MM.1S (cell line): ENCODE measurements around the gene INPP4B.

Experiments used
- EZH2phosphoT487 ChIP-seq: fragments of 300-600 bp; sonication (generic); IDR thresholded peaks from 2 replicates; pipeline ENCODE4 v1.6.1; 2018; ENCODE audit warnings: antibody characterized with exemption, low read length
- TF ChIP-seq, protein P1 (sequence below): fragments of 300-600 bp; sonication (generic); IDR thresholded peaks from 2 replicates; pipeline ENCODE4 v1.5.1; 2016; ENCODE audit warnings: antibody characterized with exemption, low read length, mixed read lengths

DNA sequence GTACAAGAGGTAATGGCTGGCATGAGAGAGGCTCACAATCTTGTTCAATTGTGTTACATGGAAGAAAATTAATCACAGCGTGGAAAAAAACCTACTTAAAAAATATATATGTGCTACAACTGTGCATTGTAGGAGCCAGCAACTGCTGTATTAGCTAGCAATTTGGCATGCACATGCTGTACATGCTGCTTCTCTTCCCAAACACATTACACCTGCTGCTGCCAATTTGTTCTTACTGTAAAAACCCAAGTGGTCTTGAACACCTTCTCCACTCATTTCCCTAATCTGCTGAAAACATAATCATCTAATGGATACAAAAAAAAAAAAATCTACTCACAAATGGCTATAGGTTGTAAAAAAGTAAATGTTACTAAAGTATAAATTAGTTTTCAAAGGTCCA, 264.2 kb downstream of the INPP4B start:
- TF ChIP-seq, protein P1, sequence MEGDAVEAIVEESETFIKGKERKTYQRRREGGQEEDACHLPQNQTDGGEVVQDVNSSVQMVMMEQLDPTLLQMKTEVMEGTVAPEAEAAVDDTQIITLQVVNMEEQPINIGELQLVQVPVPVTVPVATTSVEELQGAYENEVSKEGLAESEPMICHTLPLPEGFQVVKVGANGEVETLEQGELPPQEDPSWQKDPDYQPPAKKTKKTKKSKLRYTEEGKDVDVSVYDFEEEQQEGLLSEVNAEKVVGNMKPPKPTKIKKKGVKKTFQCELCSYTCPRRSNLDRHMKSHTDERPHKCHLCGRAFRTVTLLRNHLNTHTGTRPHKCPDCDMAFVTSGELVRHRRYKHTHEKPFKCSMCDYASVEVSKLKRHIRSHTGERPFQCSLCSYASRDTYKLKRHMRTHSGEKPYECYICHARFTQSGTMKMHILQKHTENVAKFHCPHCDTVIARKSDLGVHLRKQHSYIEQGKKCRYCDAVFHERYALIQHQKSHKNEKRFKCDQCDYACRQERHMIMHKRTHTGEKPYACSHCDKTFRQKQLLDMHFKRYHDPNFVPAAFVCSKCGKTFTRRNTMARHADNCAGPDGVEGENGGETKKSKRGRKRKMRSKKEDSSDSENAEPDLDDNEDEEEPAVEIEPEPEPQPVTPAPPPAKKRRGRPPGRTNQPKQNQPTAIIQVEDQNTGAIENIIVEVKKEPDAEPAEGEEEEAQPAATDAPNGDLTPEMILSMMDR: no peak
- no peak for TF ChIP-seq EZH2phosphoT487
